Activated CD8-positive, alpha-beta T cell treated with anti-CD3 and anti-CD28 coated beads for 36 hours (primary cell): ENCODE data around the gene DRG2. TPM values are rescaled to one million over a fixed set of nuclear protein-coding genes. Genes with fewer than 3 reads are reported as not detected.

Experiments used
- ATAC-seq: fragments of 200-7000 bp; cut with Tn5 transposase; one replicate; pipeline ENCODE4 v1.10.0; 2021; ENCODE audit warnings: mild to moderate bottlenecking, moderate library complexity
- CTCF ChIA-PET: fragments of 350-600 bp; sonication (Branson Sonifier 250); formaldehyde crosslinking; loops from one replicate; lab custom pipeline; 2021; ENCODE audit warnings: antibody characterized with exemption; lab: Charles Lee
- POLR2A ChIA-PET: fragments of 350-600 bp; sonication (Branson Sonifier 250); formaldehyde crosslinking; loops from one replicate; lab custom pipeline; 2021; ENCODE audit warnings: antibody characterized with exemption; lab: Charles Lee
- DNase-seq: peaks from one replicate; pipeline ENCODE4 v3.0.0-alpha.2; 2020
- H3K27ac Mint-ChIP-seq: one replicate; pipeline ENCODE4 v1.8.0; 2021; ENCODE audit warnings: mild to moderate bottlenecking, mixed read lengths
- H3K27me3 Mint-ChIP-seq: one replicate; pipeline ENCODE4 v1.8.0; 2021; ENCODE audit warnings: mixed read lengths
- H3K36me3 Mint-ChIP-seq: one replicate; pipeline ENCODE4 v1.8.0; 2021; ENCODE audit warnings: low read depth, mixed read lengths
- H3K4me1 Mint-ChIP-seq: one replicate; pipeline ENCODE4 v1.8.0; 2021; ENCODE audit warnings: low read depth, mixed read lengths
- H3K4me3 Mint-ChIP-seq: one replicate; pipeline ENCODE4 v1.8.0; 2021; ENCODE audit warnings: mild to moderate bottlenecking, moderate library complexity, mixed read lengths
- H3K9me3 Mint-ChIP-seq: one replicate; pipeline ENCODE4 v1.8.0; 2021; ENCODE audit warnings: mixed read lengths
- CTCF ChIP-seq: fragments of 200-600 bp; IDR thresholded peaks from one replicate; pipeline ENCODE4 v1.8.0; 2022; ENCODE audit warnings: antibody characterized with exemption, mild to moderate bottlenecking
- intact Hi-C: fragments of 100-400 bp; cut with micrococcal nuclease; formaldehyde crosslinking; loops from one replicate; pipeline ENCODE4 v1.10.0; 2022
- total RNA-seq, 2 experiments: library from RNA; stranded (reverse); gene quantifications; one replicate each; pipeline ENCODE4 v1.2.3, GENCODE V29; 2021

The DRG2 gene
- total RNA-seq, 2 experiments from 2014 or later = 45.0 to 45.1 TPM

DNA sequence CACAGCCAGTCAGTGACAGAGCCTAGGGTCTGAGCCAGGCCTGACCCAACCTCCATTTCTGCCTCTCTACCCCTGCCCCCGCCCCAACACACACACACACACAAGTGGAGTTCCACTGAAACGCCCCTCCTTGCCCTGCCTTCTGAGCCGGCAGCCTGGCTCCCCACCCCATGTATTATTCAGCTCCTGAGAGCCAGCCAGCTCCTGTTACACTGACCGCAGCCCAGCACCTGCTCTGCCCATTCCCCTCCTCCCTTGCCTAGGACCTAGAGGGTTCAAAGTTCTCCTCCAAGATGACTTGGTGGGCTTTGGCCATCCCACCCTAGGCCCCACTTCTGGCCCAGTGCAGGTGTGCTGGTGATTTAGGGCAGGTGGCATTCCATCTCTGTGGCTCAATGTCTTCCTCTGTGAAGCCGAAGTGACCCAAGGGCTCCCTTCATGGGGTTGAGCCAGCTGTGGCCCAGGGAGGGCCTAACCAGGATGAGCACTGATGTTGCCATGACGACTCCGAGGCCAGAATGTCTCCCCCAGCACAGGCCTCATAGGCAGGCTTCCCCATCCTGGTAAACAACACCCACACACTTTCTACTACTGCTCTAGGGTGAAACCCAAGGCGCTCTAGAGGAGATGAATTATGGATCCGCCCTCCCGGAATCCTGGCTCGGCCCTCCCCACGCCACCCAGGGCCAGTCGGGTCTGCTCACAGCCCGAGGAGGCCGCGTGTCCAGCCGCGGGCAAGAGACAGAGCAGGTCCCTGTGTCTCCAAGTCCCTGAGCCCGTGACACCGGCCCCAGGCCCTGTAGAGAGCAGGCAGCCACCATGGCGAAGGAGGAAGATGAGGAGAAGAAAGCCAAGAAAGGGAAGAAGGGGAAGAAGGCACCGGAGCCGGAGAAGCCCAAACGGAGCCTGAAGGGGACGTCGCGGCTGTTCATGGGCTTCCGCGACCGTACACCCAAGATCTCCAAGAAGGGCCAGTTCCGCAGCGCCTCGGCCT lies 30.5 kb downstream of the DRG2 start:
- intact Hi-C loops = no loop called here
- CTCF ChIA-PET = interaction anchor here (0.9 kb wide), 1 partner anchor 23 kb away, joined by 3 read pairs; no protein-coding TSS in a partner anchor
- DNase-seq (no peak), ATAC-seq (no peak)
- Mint-ChIP-seq H3K27ac (no peak overlapping the region), H3K36me3 (no peaks in the 10 kb centered on the region), H3K9me3 (peaks cover 3% of the 10 kb centered on the region), H3K4me1 (no peaks in the 10 kb centered on the region), H3K4me3 (no peak overlapping the region), H3K27me3 (no peaks in the 10 kb centered on the region)
- POLR2A ChIA-PET = interaction anchor here (1.0 kb wide), 1 partner anchor 15 kb away, joined by 3 read pairs; no protein-coding TSS in a partner anchor
- no peak for TF ChIP-seq CTCF

- H3K4me1 Mint-ChIP-seq = no peaks in the 10 kb centered on the region
- ATAC-seq (no peak), DNase-seq (no peak)
- no peak overlapping the region for H3K27ac Mint-ChIP-seq
- ChIA-PET POLR2A (no interaction called here), CTCF (no interaction called here)
- H3K4me3 Mint-ChIP-seq = no peak overlapping the region
- no peak for TF ChIP-seq CTCF
- no peaks in the 10 kb centered on the region for H3K36me3 Mint-ChIP-seq
- peaks cover 3% of the 10 kb centered on the region for H3K9me3 Mint-ChIP-seq
- intact Hi-C loops = no loop called here
- H3K27me3 Mint-ChIP-seq = no peaks in the 10 kb centered on the region
Measured at GRCh38 chr17:18119166-18119745, 31.5 kb downstream of the DRG2 start.

DNA sequence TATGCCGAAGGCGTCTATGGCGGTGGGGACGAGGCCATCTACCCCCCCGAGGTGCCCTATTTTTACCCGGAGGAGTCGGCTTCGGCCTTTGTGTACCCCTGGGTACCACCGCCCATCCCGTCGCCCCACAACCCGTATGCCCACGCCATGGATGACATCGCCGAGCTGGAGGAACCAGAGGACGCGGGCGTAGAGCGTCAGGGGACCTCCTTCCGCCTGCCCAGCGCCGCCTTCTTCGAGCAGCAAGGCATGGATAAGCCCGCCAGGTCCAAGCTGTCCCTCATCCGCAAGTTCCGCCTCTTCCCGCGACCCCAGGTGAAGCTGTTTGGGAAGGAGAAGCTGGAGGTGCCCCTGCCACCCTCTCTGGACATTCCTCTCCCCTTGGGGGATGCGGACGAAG lies 32.2 kb downstream of the DRG2 start:
- peaks cover 3% of the 10 kb centered on the region for H3K9me3 Mint-ChIP-seq
- no peak overlapping the region for H3K27ac Mint-ChIP-seq
- intact Hi-C loops = no loop called here
- no peaks in the 10 kb centered on the region for H3K4me1 Mint-ChIP-seq
- CTCF ChIA-PET = no interaction called here
- DNase-seq = no peak
- POLR2A ChIA-PET = no interaction called here
- no peak for TF ChIP-seq CTCF
- no peaks in the 10 kb centered on the region for H3K27me3 Mint-ChIP-seq
- no peak for ATAC-seq
- no peak overlapping the region for H3K4me3 Mint-ChIP-seq
- H3K36me3 Mint-ChIP-seq = no peaks in the 10 kb centered on the region

- CTCF ChIA-PET = no interaction called here
- Mint-ChIP-seq H3K4me1 (no peaks in the 10 kb centered on the region), H3K9me3 (peaks cover 3% of the 10 kb centered on the region), H3K4me3 (no peak overlapping the region), H3K27me3 (no peaks in the 10 kb centered on the region), H3K27ac (no peak overlapping the region), H3K36me3 (no peaks in the 10 kb centered on the region)
- POLR2A ChIA-PET = no interaction called here
- ATAC-seq = no peak
- DNase-seq = no peak
- intact Hi-C loops = no loop called here
- TF ChIP-seq CTCF = no peak
Measured at GRCh38 chr17:18120461-18121017, 32.8 kb downstream of the DRG2 start.
